Upper lobe of left lung (tissue), 4 donors: ENCODE data around the gene RAB38.

ENCODE experiments used
- CTCF ChIP-seq, 6 experiments: fragments of 450-650 bp in 4 of 6; fragments of 200-600 bp in 2 of 6; sonication (generic) in 2 of 6; IDR thresholded peaks; one replicate each; pipeline ENCODE4 v1.5.1; 2016 to 2019; ENCODE audit warnings: antibody characterized with exemption in 6 of 6
- EP300 ChIP-seq, 4 donors: sonication (generic); formaldehyde crosslinking; IDR thresholded peaks; one replicate each; pipeline ENCODE4 v1.5.1; 2017; ENCODE audit warnings: antibody characterized with exemption in 4 of 4, control low read depth in 2 of 4

DNA sequence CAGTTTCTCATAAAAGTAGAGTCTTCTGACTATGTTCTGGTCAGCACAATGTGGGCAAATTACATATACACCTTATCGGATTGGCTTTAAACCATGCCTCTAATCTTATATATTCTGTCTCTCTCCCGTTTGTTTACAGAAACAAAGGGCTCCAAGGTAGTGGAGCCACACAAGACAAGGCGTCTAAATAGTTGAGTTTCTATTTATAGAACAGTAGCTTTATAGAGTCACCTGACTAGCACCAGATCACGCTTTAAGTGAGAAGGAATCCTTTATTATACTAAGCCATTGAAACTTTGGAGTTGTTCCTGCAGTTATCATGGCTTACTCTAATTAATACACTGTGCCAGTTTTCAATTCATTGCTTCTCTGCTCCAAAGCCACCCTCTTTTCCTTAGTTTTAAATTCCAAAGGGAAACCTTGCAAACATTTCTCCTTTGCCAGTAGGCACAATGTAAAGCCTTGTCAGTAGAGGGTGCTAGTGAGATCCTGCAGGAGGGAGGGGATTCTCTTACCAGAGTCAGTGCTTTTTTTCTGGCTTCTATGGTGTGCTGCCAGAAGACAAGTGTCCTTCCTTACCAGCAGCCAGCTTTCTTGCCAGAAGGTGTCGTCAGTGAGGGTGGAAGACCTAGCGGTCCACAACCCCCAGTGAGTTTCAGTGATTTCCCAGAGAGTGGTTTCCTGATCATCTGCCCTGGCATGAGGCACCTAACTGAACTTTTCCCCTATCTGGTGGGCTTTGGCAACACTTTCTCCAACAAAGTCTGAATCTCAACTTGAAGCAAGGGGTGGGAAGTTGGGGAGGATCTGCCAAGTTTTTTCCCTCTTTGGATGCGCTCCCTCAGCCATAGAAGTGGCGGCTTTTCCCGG lies 71.7 kb downstream of the RAB38 start:
- TF ChIP-seq CTCF (IDR thresholded peaks at IDR 0.05) = peak in 4 of 6 experiments; percentile 12 to 53 (median 44)
- no peak for TF ChIP-seq EP300 (IDR thresholded peaks at IDR 0.05)
